HCT116 (cell line): Measurements from ENCODE around the gene NLE1. TPM values are rescaled to one million over a fixed set of nuclear protein-coding genes. Genes with fewer than 3 reads are reported as not detected.

Source experiments
- ATAC-seq: fragments of 200-7000 bp; cut with Tn5 transposase; 2 replicates; pipeline ENCODE4 v1.9.1; 2020; ENCODE audit warnings: mild to moderate bottlenecking, moderate library complexity
- BruUV-seq: library from RNA; stranded (reverse); fragments of 400-500 nt; replicated peaks from 2 replicates; lab custom pipeline; 2021; lab: Mats Ljungman, UMichigan
- CTCF ChIA-PET: fragments of 300-600 bp; sonication (Branson Sonifier 250); formaldehyde crosslinking; loops from one replicate; lab custom pipeline; 2021; ENCODE audit warnings: antibody characterized with exemption; lab: Charles Lee
- POLR2A ChIA-PET: fragments of 300-600, 350-600 bp; sonication (Branson Sonifier 250); formaldehyde crosslinking; loops from one replicate; lab custom pipeline; 2021; ENCODE audit warnings: antibody characterized with exemption; lab: Charles Lee
- RAD21 ChIA-PET, 2 experiments: fragments of 300-600 bp; sonication (Branson Sonifier 250); formaldehyde crosslinking; loops; one replicate each; lab custom pipeline; 2023; ENCODE audit warnings: low total read pairs in 2 of 2; ENCODE audit not compliant: uncharacterized antibody in 2 of 2, unreplicated experiment in 2 of 2, low non-redundant PET in 1 of 2; lab: Charles Lee
- DNase-seq: peaks from one replicate; pipeline ENCODE4 v3.0.0-alpha.2; 2010; ENCODE audit warnings: low read depth, low spot score
- H2AFZ ChIP-seq: fragments of 200-600 bp; shearing (Covaris generic), sonication (generic); 2 replicates; pipeline ENCODE4 v1.6.1; 2017; ENCODE audit warnings: low read depth, mixed run types, mixed read lengths, antibody characterized with exemption, low read length; ENCODE audit not compliant: poor library complexity, severe bottlenecking
- H3K27ac ChIP-seq: 2 replicates; pipeline ENCODE4 v1.5.1; 2012; ENCODE audit warnings: low read depth, low read length
- H3K27me3 ChIP-seq: fragments of 200-600 bp; sonication (generic); 2 replicates; pipeline ENCODE4 v1.6.1; 2016; ENCODE audit warnings: mixed run types, low read length, mixed read lengths; ENCODE audit not compliant: insufficient read depth
- H3K36me3 ChIP-seq, 2 experiments: fragments of 200-500 bp in 1 of 2; fragments of 200-600 bp in 1 of 2; sonication (Bioruptor generic) in 1 of 2; sonication (generic) in 1 of 2; 2 replicates each; pipeline versions ENCODE4 v1.5.1 to v1.6.1; 2014 to 2016; ENCODE audit warnings: low read length in 2 of 2, inconsistent platforms in 1 of 2, mixed read lengths in 1 of 2, mixed run types in 1 of 2; ENCODE audit not compliant: insufficient read depth in 2 of 2, control insufficient read depth in 1 of 2
- H3K4me1 ChIP-seq, 2 experiments: fragments of 200-600 bp in 1 of 2; sonication (generic) in 1 of 2; 2 replicates each; pipeline versions ENCODE4 v1.5.1 to v1.6.1; 2012 to 2017; ENCODE audit warnings: low read length in 2 of 2, inconsistent platforms in 1 of 2, mild to moderate bottlenecking in 1 of 2, mixed read lengths in 1 of 2, mixed run types in 1 of 2, moderate library complexity in 1 of 2; ENCODE audit not compliant: insufficient read depth in 2 of 2, control insufficient read depth in 1 of 2
- H3K4me2 ChIP-seq: fragments of 200-600 bp; sonication (generic); 2 replicates; pipeline ENCODE4 v1.6.1; 2017; ENCODE audit warnings: mixed run types, low read length, mixed read lengths
- H3K4me3 ChIP-seq, 2 experiments: fragments of 200-600 bp in 1 of 2; sonication (generic) in 1 of 2; replicated peaks in 1 of 2; 2 replicates each; pipeline ENCODE4 v1.5.1; 2011 to 2016; ENCODE audit warnings: low read length in 2 of 2, control low read depth in 1 of 2, low read depth in 1 of 2, mild to moderate bottlenecking in 1 of 2, mixed read lengths in 1 of 2, mixed run types in 1 of 2
- H3K79me2 ChIP-seq: fragments of 200-600 bp; sonication (generic); 2 replicates; pipeline ENCODE4 v1.6.1; 2017; ENCODE audit warnings: mild to moderate bottlenecking, mixed run types, low read length, moderate library complexity, mixed read lengths; ENCODE audit not compliant: insufficient read depth
- H3K9ac ChIP-seq: fragments of 200-600 bp; sonication (generic); 2 replicates; pipeline ENCODE4 v1.6.1; 2016; ENCODE audit warnings: low read length, mixed read lengths
- H3K9me2 ChIP-seq: fragments of 200-600 bp; sonication (generic), shearing (Covaris generic); 2 replicates; pipeline ENCODE4 v1.6.1; 2017; ENCODE audit warnings: mixed run types, mild to moderate bottlenecking, moderate library complexity; ENCODE audit not compliant: insufficient read depth
- H3K9me3 ChIP-seq, 2 experiments: fragments of 200-500 bp in 1 of 2; fragments of 200-600 bp in 1 of 2; sonication (Bioruptor generic) in 1 of 2; sonication (generic) in 1 of 2; 2 replicates each; pipeline ENCODE4 v1.6.1; 2014 to 2017; ENCODE audit warnings: low read length in 2 of 2, mixed read lengths in 2 of 2, inconsistent platforms in 1 of 2, low read depth in 1 of 2, mild to moderate bottlenecking in 1 of 2, mixed run types in 1 of 2, moderate library complexity in 1 of 2; ENCODE audit not compliant: control insufficient read depth in 1 of 2, insufficient read depth in 1 of 2
- H4K20me1 ChIP-seq: fragments of 200-600 bp; sonication (generic), shearing (Covaris generic); 2 replicates; pipeline ENCODE4 v1.6.1; 2017; ENCODE audit warnings: mixed run types, mild to moderate bottlenecking, moderate library complexity; ENCODE audit not compliant: insufficient read depth
- CBX3 ChIP-seq: IDR thresholded peaks from 2 replicates; pipeline ENCODE4 v1.6.1; 2012; ENCODE audit warnings: low read depth
- CEBPB ChIP-seq: IDR thresholded peaks from 2 replicates; pipeline ENCODE4 v1.6.1; 2012; ENCODE audit warnings: low read depth
- EGR1 ChIP-seq: IDR thresholded peaks from 2 replicates; pipeline ENCODE4 v1.6.1; 2012; ENCODE audit warnings: low read depth
- ELF1 ChIP-seq: IDR thresholded peaks from 2 replicates; pipeline ENCODE4 v1.6.1; 2012; ENCODE audit warnings: low read depth, borderline replicate concordance
- EZH2phosphoT487 ChIP-seq: fragments of 200-600 bp; IDR thresholded peaks from 2 replicates; pipeline ENCODE4 v1.6.1; 2018; ENCODE audit warnings: antibody characterized with exemption, borderline replicate concordance
- JUND ChIP-seq: IDR thresholded peaks from 2 replicates; pipeline ENCODE4 v1.6.1; 2012
- POLR2A ChIP-seq: IDR thresholded peaks from 2 replicates; pipeline ENCODE4 v1.7.0; 2011; ENCODE audit warnings: borderline replicate concordance; ENCODE audit not compliant: insufficient read depth, insufficient read length; ENCODE audit errors: extremely low read depth
- POLR2AphosphoS5 ChIP-seq: IDR thresholded peaks from 2 replicates; pipeline ENCODE4 v1.6.1; 2011; ENCODE audit warnings: mild to moderate bottlenecking, low read depth, low read length, moderate library complexity
- RAD21 ChIP-seq: IDR thresholded peaks from 2 replicates; pipeline ENCODE4 v1.6.1; 2012; ENCODE audit warnings: low read depth, mild to moderate bottlenecking
- SIN3A ChIP-seq: IDR thresholded peaks from 2 replicates; pipeline ENCODE4 v1.6.1; 2012; ENCODE audit warnings: low read depth
- SRF ChIP-seq: IDR thresholded peaks from 2 replicates; pipeline ENCODE4 v1.6.1; 2012; ENCODE audit warnings: low read depth
- TCF7L2 ChIP-seq: IDR thresholded peaks from 2 replicates; pipeline ENCODE4 v1.7.0; 2011; ENCODE audit warnings: borderline replicate concordance, inconsistent platforms; ENCODE audit not compliant: insufficient read depth, insufficient read length; ENCODE audit errors: extremely low read depth
- YY1 ChIP-seq: IDR thresholded peaks from 2 replicates; pipeline ENCODE4 v1.6.1; 2011; ENCODE audit warnings: low read length, low read depth, moderate library complexity, mild to moderate bottlenecking; ENCODE audit not compliant: insufficient replicate concordance; ENCODE audit errors: extremely low read depth
- ZFX ChIP-seq: fragments of 450-650 bp; IDR thresholded peaks from 2 replicates; pipeline ENCODE4 v1.6.1; 2017
- intact Hi-C: fragments of 100-400 bp; cut with micrococcal nuclease; formaldehyde crosslinking; loops from 2 replicates; pipeline ENCODE4 v1.10.0; 2022
- total RNA-seq: library from RNA; stranded (reverse); gene quantifications from one replicate; pipeline ENCODE4 v1.2.1, GENCODE V29; 2021; ENCODE audit not compliant: unreplicated experiment
- TF ChIP-seq, protein P1 (sequence below): IDR thresholded peaks from 2 replicates; pipeline ENCODE4 v1.6.1; 2012
- TF ChIP-seq, protein P2 (sequence below): IDR thresholded peaks from 2 replicates; pipeline ENCODE4 v1.6.1; 2011; ENCODE audit warnings: mild to moderate bottlenecking, low read length, moderate library complexity; ENCODE audit not compliant: insufficient replicate concordance; ENCODE audit errors: extremely low read depth
- TF ChIP-seq, protein P3 (sequence below): IDR thresholded peaks from 2 replicates; pipeline ENCODE4 v1.6.1; 2012
- TF ChIP-seq, protein P4 (sequence below), 3 experiments: fragments of 200-600 bp in 1 of 3; sonication (generic) in 1 of 3; IDR thresholded peaks in 2 of 3; conservative IDR thresholded peaks in 1 of 3; 2 replicates each; pipeline ENCODE4 v1.5.1; 2012 to 2017; ENCODE audit warnings: low read depth in 2 of 3, low read length in 2 of 3, antibody characterized with exemption in 1 of 3, borderline replicate concordance in 1 of 3, control low read depth in 1 of 3, mild to moderate bottlenecking in 1 of 3, mixed read lengths in 1 of 3, mixed run types in 1 of 3, moderate library complexity in 1 of 3; ENCODE audit not compliant: insufficient read depth in 1 of 3

NLE1 gene
- total RNA-seq, 1 experiment from 2014 or later = 55.5 TPM

DNA sequence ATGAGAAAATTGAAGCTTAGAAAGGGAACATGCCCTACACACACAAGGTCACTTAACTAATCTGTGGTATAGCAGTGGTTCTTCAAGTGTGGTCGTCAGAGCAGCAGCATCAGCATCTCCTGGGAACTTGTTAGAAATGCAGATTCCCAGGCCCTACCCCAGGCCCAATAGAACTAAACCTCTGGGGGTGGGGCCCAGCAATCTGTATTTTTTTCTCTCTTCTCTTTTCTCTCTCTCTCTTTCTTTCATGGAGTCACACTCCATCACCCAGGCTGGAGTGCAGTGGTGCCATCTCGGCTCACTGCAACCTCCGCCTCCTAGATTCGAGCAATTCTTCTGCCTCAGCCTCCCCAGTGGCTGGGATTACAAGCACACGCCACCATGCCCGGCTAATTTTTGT lies 3.9 kb downstream of the NLE1 start:
- peaks cover 46% of the 10 kb centered on the region for H3K79me2 ChIP-seq
- POLR2A ChIA-PET = no interaction called here
- intact Hi-C loops = no loop called here
- H3K4me1 ChIP-seq = peaks cover 3 to 10% of the 10 kb centered on the region in 2 experiments; a peak in 3 of 4 replicates
- no peaks in the 10 kb centered on the region for H3K9me2 ChIP-seq
- no peak overlapping the region for H3K9ac ChIP-seq
- no peaks in the 10 kb centered on the region; the same call in 1 of the 2 replicates for H4K20me1 ChIP-seq
- DNase-seq (no peak), ATAC-seq (no peak)
- no peak overlapping the region for H3K4me3 ChIP-seq
- H3K27me3 ChIP-seq = no peaks in the 10 kb centered on the region
- CTCF ChIA-PET = no interaction called here
- no peak overlapping the region for H3K4me2 ChIP-seq
- no peak for TF ChIP-seq JUND
- no peak for TF ChIP-seq CEBPB
- TF ChIP-seq, protein P1, sequence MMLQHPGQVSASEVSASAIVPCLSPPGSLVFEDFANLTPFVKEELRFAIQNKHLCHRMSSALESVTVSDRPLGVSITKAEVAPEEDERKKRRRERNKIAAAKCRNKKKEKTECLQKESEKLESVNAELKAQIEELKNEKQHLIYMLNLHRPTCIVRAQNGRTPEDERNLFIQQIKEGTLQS = no peak
- no peak for TF ChIP-seq EZH2phosphoT487
- TF ChIP-seq RAD21 = no peak
- TF ChIP-seq, protein P2, sequence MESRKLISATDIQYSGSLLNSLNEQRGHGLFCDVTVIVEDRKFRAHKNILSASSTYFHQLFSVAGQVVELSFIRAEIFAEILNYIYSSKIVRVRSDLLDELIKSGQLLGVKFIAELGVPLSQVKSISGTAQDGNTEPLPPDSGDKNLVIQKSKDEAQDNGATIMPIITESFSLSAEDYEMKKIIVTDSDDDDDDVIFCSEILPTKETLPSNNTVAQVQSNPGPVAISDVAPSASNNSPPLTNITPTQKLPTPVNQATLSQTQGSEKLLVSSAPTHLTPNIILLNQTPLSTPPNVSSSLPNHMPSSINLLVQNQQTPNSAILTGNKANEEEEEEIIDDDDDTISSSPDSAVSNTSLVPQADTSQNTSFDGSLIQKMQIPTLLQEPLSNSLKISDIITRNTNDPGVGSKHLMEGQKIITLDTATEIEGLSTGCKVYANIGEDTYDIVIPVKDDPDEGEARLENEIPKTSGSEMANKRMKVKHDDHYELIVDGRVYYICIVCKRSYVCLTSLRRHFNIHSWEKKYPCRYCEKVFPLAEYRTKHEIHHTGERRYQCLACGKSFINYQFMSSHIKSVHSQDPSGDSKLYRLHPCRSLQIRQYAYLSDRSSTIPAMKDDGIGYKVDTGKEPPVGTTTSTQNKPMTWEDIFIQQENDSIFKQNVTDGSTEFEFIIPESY = no peak
- TF ChIP-seq CBX3 = no peak
- TF ChIP-seq POLR2A = no peak
- no peak for TF ChIP-seq ZFX
- no peak for TF ChIP-seq SRF
- TF ChIP-seq YY1 = no peak
- no peak for TF ChIP-seq POLR2AphosphoS5
- no peak for TF ChIP-seq EGR1
- TF ChIP-seq ELF1 = no peak
- TF ChIP-seq SIN3A = no peak
- TF ChIP-seq, protein P3, sequence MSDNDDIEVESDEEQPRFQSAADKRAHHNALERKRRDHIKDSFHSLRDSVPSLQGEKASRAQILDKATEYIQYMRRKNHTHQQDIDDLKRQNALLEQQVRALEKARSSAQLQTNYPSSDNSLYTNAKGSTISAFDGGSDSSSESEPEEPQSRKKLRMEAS = no peak
- TF ChIP-seq, protein P4, sequence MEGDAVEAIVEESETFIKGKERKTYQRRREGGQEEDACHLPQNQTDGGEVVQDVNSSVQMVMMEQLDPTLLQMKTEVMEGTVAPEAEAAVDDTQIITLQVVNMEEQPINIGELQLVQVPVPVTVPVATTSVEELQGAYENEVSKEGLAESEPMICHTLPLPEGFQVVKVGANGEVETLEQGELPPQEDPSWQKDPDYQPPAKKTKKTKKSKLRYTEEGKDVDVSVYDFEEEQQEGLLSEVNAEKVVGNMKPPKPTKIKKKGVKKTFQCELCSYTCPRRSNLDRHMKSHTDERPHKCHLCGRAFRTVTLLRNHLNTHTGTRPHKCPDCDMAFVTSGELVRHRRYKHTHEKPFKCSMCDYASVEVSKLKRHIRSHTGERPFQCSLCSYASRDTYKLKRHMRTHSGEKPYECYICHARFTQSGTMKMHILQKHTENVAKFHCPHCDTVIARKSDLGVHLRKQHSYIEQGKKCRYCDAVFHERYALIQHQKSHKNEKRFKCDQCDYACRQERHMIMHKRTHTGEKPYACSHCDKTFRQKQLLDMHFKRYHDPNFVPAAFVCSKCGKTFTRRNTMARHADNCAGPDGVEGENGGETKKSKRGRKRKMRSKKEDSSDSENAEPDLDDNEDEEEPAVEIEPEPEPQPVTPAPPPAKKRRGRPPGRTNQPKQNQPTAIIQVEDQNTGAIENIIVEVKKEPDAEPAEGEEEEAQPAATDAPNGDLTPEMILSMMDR (IDR thresholded peaks at IDR 0.05 in 2 of 3, conservative IDR thresholded peaks at IDR 0.05 in 1 of 3; ENCODE audit: borderline replicate concordance in 1 of 3, insufficient read depth in 1 of 3, low read depth in 2 of 3, low read length in 2 of 3) = no peak
- TF ChIP-seq TCF7L2 = no peak
- H3K27ac ChIP-seq = no peak overlapping the region
- no peak overlapping the region for H2AFZ ChIP-seq
- BruUV-seq = no TSS peak
- peaks cover 44 to 66% of the 10 kb centered on the region in 2 experiments for H3K36me3 ChIP-seq
- no peaks in the 10 kb centered on the region for H3K9me3 ChIP-seq
- RAD21 ChIA-PET = no interaction called here
